Mucosa of stomach (tissue), 1 donor: ENCODE data around the gene DDX31.

Experiments
- H3K27me3 ChIP-seq: one replicate; pipeline ENCODE4 v1.7.0; 2013; ENCODE audit warnings: mild to moderate bottlenecking, low read length; ENCODE audit not compliant: control insufficient read depth, insufficient read depth
- H3K36me3 ChIP-seq: one replicate; pipeline ENCODE4 v1.7.0; 2013; ENCODE audit warnings: low read length; ENCODE audit not compliant: control insufficient read depth, insufficient read depth
- H3K4me1 ChIP-seq: one replicate; pipeline ENCODE4 v1.7.0; 2013; ENCODE audit warnings: mild to moderate bottlenecking, low read length; ENCODE audit not compliant: control insufficient read depth, insufficient read depth
- H3K4me3 ChIP-seq: one replicate; pipeline ENCODE4 v1.7.0; 2013; ENCODE audit warnings: low read length
- H3K9ac ChIP-seq: one replicate; pipeline ENCODE4 v1.7.0; 2013; ENCODE audit warnings: mild to moderate bottlenecking, low read length, moderate library complexity
- H3K9me3 ChIP-seq: one replicate; pipeline ENCODE4 v1.7.0; 2013; ENCODE audit warnings: mild to moderate bottlenecking, low read length, moderate library complexity; ENCODE audit not compliant: control insufficient read depth
- donor health status: Pancreatic carcinoma.

Gene DDX31

DNA sequence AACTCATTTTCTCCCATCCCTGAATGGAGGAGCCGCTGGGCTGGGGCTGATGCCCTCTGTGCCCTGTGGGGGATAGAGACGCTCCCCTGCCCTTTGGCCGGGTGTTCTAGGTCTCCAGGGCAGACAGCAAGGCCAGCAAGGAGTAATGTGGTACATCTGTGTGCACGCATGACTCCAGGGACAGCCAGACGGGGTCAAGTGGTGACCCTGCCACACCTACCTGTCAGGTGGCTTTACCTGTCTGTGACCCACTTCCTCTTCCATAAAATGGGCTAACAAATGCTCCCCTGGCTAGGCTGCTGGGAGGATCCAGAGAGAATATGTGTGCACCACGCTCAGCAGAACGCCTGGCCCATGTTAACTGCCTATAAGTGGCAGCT is 122.7 kb downstream of the DDX31 start:
- no peak overlapping the region for H3K4me3 ChIP-seq
- peaks cover 15% of the 10 kb centered on the region for H3K27me3 ChIP-seq
- H3K9me3 ChIP-seq: no peaks in the 10 kb centered on the region
- H3K4me1 ChIP-seq: no peaks in the 10 kb centered on the region
- no peaks in the 10 kb centered on the region for H3K36me3 ChIP-seq
- H3K9ac ChIP-seq: no peak overlapping the region

GRCh38 chr9:132546148-132547051 is 123.4 kb downstream of the DDX31 start:
- H3K9me3 ChIP-seq: no peaks in the 10 kb centered on the region
- H3K27me3 ChIP-seq: peaks cover 15% of the 10 kb centered on the region
- H3K36me3 ChIP-seq: no peaks in the 10 kb centered on the region
- no peaks in the 10 kb centered on the region for H3K4me1 ChIP-seq
- H3K9ac ChIP-seq: no peak overlapping the region
- no peak overlapping the region for H3K4me3 ChIP-seq

GRCh38 chr9:132545578-132545977 is 124.2 kb downstream of the DDX31 start:
- Histone ChIP-seq H3K9ac (no peak overlapping the region), H3K4me3 (no peak overlapping the region), H3K27me3 (peaks cover 15% of the 10 kb centered on the region), H3K36me3 (no peaks in the 10 kb centered on the region), H3K9me3 (no peaks in the 10 kb centered on the region), H3K4me1 (no peaks in the 10 kb centered on the region)

DNA sequence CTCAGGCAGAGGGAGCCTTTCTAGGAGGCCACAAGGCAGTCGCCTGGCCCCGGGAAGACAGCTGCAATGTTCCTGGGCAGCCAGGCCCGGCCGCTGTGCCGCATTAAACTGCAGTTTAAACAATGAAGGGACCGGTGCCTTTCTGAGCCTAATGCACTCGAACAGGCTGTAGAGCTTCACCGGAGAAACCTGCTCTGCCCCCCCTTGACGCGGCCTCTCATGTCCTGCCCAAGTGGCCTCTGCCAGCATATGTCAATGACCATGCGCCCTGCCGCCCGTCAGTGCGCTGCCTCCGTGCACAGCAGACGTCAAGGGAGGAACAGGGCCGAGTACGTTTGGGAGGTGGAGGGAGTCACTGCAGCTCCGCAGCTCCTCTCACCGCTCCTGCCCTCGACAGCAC is 125.8 kb downstream of the DDX31 start:
- no peaks in the 10 kb centered on the region for H3K4me1 ChIP-seq
- H3K9ac ChIP-seq: no peak overlapping the region
- no peak overlapping the region for H3K4me3 ChIP-seq
- no peaks in the 10 kb centered on the region for H3K9me3 ChIP-seq
- no peaks in the 10 kb centered on the region for H3K36me3 ChIP-seq
- H3K27me3 ChIP-seq: peaks cover 15% of the 10 kb centered on the region

DNA sequence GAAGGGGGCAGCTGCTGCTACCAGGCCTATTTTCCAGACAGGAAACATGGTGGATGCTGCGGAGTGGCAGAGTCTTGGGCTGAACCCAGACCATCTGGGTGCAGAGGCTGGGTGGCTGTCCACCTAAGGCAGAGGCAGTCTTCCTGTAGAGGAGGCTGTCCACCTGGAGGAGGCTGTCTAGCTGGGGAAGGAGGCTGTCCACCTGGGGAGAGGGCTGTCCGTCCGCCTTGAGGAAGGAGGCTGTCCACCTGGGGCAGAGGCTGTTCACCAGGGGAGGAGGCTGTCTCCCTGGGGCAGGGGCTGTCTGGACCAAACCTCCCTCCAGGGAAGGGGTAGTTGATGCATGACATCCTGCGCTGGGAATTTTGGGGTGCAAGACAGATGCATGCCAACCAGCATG is 126.5 kb downstream of the DDX31 start:
- Histone ChIP-seq H3K9ac (no peak overlapping the region), H3K9me3 (no peaks in the 10 kb centered on the region), H3K4me3 (no peak overlapping the region), H3K27me3 (peaks cover 15% of the 10 kb centered on the region), H3K36me3 (no peaks in the 10 kb centered on the region), H3K4me1 (no peaks in the 10 kb centered on the region)
